HG02610 (cell line): ENCODE measurements around the gene CDKL4.
A peak's percentile ranks its signal among the peaks of the same experiment; 100 is the strongest.
"Not testable (repeated sequence)": the region's sequence is repeated elsewhere in the genome, so short reads cannot be mapped to it uniquely, and the experiment has no call there.

Experiments
- ATAC-seq: cut with Tn5 transposase; IDR thresholded peaks from one replicate; pipeline ENCODE4 v1.9.1; 2021; ENCODE audit warnings: mild to moderate bottlenecking, moderate library complexity; ENCODE audit not compliant: unreplicated experiment

Gene CDKL4

GRCh38 chr2:39145906-39146421, 97.8 kb downstream of the CDKL4 start:
- no peak for ATAC-seq

GRCh38 chr2:39144416-39144815, 99.4 kb downstream of the CDKL4 start:
- ATAC-seq, result no peak

GRCh38 chr2:39142904-39143605, 100.7 kb downstream of the CDKL4 start:
- no peak for ATAC-seq

- ATAC-seq, result no peak
Observed at GRCh38 chr2:39141334-39142271, 102.2 kb downstream of the CDKL4 start.

GRCh38 chr2:39140948-39141333, 102.8 kb downstream of the CDKL4 start:
- ATAC-seq, result not testable (repeated sequence)

GRCh38 chr2:39140322-39140847, 103.4 kb downstream of the CDKL4 start:
- ATAC-seq, result no peak

- no peak for ATAC-seq
Observed at GRCh38 chr2:39139511-39140237, 104.1 kb downstream of the CDKL4 start.

- no peak for ATAC-seq
Observed at GRCh38 chr2:39138837-39139211, 104.9 kb downstream of the CDKL4 start.

- not testable (repeated sequence) for ATAC-seq
Observed at GRCh38 chr2:39138187-39138836, 105.5 kb downstream of the CDKL4 start.

- ATAC-seq, result no peak
Observed at GRCh38 chr2:39136799-39137198, 107.0 kb downstream of the CDKL4 start.

GRCh38 chr2:39135690-39136259, 108.0 kb downstream of the CDKL4 start:
- ATAC-seq, result no peak

- ATAC-seq, result no peak
Observed at GRCh38 chr2:39133215-39133851, 110.4 kb downstream of the CDKL4 start.

GRCh38 chr2:39128919-39129391, 114.8 kb downstream of the CDKL4 start:
- peak; percentile 59 for ATAC-seq

GRCh38 chr2:39127973-39128372, 115.8 kb downstream of the CDKL4 start:
- ATAC-seq, result peak; percentile 49
